Hematopoietic multipotent progenitor cell treated with erythropoietin and hydrocortisone succinate and interleukin-3 and kit ligand, for 15 days (in vitro differentiated cells): Measurements from ENCODE around the gene ZNF222.
A peak's percentile ranks its signal among the peaks of the same experiment; 100 is the strongest.

Source experiments
- DNase-seq: peaks from one replicate; pipeline ENCODE4 v3.0.0-alpha.2; 2015; ENCODE audit warnings: low spot score

The ZNF222 gene

GRCh38 chr19:44051650-44052402 is 26.6 kb downstream of the ZNF222 start, which contains the start of gene ZNF223:
TSS of gene ZNF223 (plus strand) at chr19:44052036. CDS start at chr19:44055177, 3,141 bp downstream.
- peak; percentile 74 for DNase-seq

- no peak for DNase-seq
Observed at GRCh38 chr19:44055870-44056269, 30.7 kb downstream of the ZNF222 start.

GRCh38 chr19:44059229-44059628 is 34.0 kb downstream of the ZNF222 start:
- no peak for DNase-seq

- no peak for DNase-seq
Observed at GRCh38 chr19:44061038-44061437, 35.9 kb downstream of the ZNF222 start.

- no peak for DNase-seq
Observed at GRCh38 chr19:44066305-44066704, 41.1 kb downstream of the ZNF222 start.

- no peak for DNase-seq
Observed at GRCh38 chr19:44069415-44069814, 44.2 kb downstream of the ZNF222 start.

GRCh38 chr19:44071824-44072542 is 46.8 kb downstream of the ZNF222 start, which contains the start of gene ZNF284:
TSS of gene ZNF284 (plus strand) at chr19:44072159. CDS start at chr19:44076390, 4,231 bp downstream.
- DNase-seq = peak; percentile 80

- DNase-seq = no peak
Observed at GRCh38 chr19:44072543-44073401, 47.6 kb downstream of the ZNF222 start.

- DNase-seq = no peak
Observed at GRCh38 chr19:44076325-44076724, 51.1 kb downstream of the ZNF222 start.
